Stimulated activated naive CD8-positive, alpha-beta T cell treated with anti-CD3 and anti-CD28 coated beads, Interleukin-15, amount 100 ng/mL, for 72 hours (primary cell): Measurements from ENCODE around the gene PON2.
A peak's percentile ranks its signal among the peaks of the same experiment; 100 is the strongest.
"Not testable (repeated sequence)": the region's sequence is repeated elsewhere in the genome, so short reads cannot be mapped to it uniquely, and the experiment has no call there.

Experiments used
- ATAC-seq: fragments of 150-1000 bp; cut with Tn5 transposase; 2 replicates; pipeline ENCODE4 v1.10.0; 2021; ENCODE audit warnings: mild to moderate bottlenecking, moderate library complexity
- DNase-seq, 2 donors: peaks; one replicate each; pipeline ENCODE4 v3.0.0; 2021 to 2022
- H3K27ac Mint-ChIP-seq, 2 donors: one replicate each; pipeline ENCODE4 v1.8.0; 2022; ENCODE audit warnings: mild to moderate bottlenecking in 2 of 2, mixed read lengths in 2 of 2, moderate library complexity in 2 of 2
- H3K27me3 Mint-ChIP-seq: one replicate; pipeline ENCODE4 v1.8.0; 2022; ENCODE audit warnings: mixed read lengths
- H3K4me1 Mint-ChIP-seq: one replicate; pipeline ENCODE4 v1.8.0; 2022; ENCODE audit warnings: mild to moderate bottlenecking, mixed read lengths
- H3K4me3 Mint-ChIP-seq, 2 donors: one replicate each; pipeline ENCODE4 v1.8.0; 2022; ENCODE audit warnings: mild to moderate bottlenecking in 2 of 2, mixed read lengths in 2 of 2, moderate library complexity in 1 of 2
- H3K9me3 Mint-ChIP-seq, 2 donors: one replicate each; pipeline ENCODE4 v1.8.0; 2022; ENCODE audit warnings: mixed read lengths in 2 of 2

Gene PON2

DNA sequence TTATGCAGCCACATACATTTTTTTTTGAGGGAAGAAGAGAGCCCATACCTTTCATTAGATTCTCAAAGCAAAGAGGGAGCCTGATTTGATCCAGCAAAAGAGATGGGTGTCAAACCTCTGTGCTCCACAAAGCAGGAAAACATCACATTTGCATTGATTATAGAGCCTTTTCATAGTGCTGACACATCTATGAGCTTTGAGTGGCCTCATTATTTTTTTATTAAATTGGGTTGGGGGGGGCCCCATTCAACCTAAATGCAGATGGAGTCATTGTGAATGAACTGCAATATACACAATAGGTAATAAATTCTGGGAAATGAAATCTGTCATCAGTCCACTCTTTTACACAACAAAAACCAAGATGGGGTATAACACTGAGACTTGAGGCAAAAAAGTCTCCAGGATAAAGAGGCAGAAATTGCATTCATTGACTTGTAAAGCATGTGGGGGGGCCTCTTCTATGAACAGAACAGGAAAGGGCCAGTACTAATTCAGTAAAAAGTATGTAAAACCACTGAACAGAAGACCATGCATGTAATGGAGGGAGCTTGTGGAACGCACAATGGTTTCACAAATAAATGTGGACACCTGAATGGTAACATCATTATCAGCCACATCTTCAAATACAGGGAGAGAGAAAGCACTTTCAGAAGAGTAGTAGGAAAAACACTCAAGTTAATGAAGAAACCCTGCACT is 33.2 kb upstream of the PON2 start:
- DNase-seq (no peak), ATAC-seq (no peak)
- Mint-ChIP-seq H3K4me3 (no peak overlapping the region), H3K4me1 (peaks cover 16% of the 10 kb centered on the region), H3K9me3 (no peaks in the 10 kb centered on the region), H3K27me3 (no peaks in the 10 kb centered on the region), H3K27ac (no peak overlapping the region)

DNA sequence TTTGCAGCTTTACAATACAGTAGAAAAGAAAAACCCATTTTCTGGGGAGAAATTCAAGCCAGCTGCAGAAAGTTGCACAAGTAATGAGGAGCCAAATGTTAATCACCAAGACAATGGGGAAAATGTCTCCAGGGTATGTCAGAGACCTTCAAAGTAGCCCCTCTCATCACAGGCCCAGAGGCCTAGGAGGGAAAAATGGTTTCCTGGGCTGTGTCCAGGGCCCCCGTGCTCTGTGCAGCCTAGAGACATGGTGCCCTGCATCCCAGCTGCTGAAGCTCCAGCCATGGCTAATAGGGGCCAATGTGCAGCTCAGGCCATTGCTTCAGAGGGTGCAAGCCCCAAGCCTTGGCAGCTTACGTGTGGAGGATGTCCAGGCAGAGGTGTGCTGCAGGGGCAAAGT is 25.8 kb upstream of the PON2 start:
- Mint-ChIP-seq H3K27me3 (peaks cover 25% of the 10 kb centered on the region), H3K9me3 (peaks cover 16 to 43% of the 10 kb centered on the region in 2 donors)
- not testable (repeated sequence) for H3K4me3 Mint-ChIP-seq, H3K27ac Mint-ChIP-seq, DNase-seq, ATAC-seq, H3K4me1 Mint-ChIP-seq

DNA sequence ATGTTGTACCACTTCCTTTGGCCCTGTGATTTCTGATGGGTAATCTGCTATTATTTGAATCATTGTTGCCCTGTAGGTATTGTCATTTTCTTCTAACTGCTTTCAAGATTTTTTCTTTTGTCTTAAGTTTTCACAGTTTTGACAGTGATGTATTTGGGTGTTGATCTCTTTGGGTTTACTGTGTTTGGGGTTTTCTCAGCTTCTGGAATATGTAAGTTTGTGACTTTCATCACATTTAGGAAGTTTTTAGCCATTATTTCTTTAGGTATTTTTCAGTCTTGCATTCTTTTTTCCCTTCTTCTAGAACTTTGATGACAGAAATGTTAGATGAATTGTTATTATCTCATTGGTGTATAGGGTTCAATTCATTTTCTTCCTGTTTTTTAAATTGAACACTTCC is 23.1 kb upstream of the PON2 start:
- DNase-seq (no peak), ATAC-seq (no peak)
- Mint-ChIP-seq H3K4me1 (no peaks in the 10 kb centered on the region), H3K9me3 (peaks cover 16 to 43% of the 10 kb centered on the region in 2 donors), H3K27ac (no peak overlapping the region), H3K27me3 (peaks cover 25% of the 10 kb centered on the region), H3K4me3 (no peak overlapping the region)

DNA sequence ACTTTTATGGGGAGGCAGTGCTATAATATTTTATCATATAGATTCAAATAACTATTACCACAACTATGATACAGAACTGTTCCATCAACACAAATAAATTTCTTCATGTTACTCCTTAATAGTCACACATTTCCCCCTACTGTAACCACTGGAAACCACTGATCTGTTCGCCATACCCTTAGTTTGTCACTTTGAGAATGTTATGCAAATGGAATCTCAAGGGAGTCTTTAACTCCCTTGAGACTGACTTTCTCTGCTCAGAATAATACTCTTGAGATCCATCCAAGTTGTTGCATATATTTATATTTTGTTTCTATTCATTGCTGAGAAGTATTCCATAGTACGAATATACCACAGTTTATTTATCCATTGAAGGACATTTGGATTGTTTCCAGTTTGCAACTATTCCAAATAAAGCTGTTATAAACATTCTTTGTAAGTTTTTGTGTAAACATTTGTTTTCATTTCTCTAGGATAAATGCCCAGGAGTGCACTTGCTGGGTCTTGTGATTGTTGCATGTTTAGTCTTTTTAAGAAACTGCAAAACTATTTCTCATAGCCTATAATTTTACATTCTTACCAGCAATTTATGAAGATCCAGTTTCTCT is 19.7 kb upstream of the PON2 start:
- Mint-ChIP-seq H3K9me3 (peaks cover 5 to 18% of the 10 kb centered on the region in 2 donors), H3K4me1 (no peaks in the 10 kb centered on the region), H3K27ac (no peak overlapping the region), H3K4me3 (no peak overlapping the region), H3K27me3 (peaks cover 19% of the 10 kb centered on the region)
- ATAC-seq, result no peak
- DNase-seq, result no peak

DNA sequence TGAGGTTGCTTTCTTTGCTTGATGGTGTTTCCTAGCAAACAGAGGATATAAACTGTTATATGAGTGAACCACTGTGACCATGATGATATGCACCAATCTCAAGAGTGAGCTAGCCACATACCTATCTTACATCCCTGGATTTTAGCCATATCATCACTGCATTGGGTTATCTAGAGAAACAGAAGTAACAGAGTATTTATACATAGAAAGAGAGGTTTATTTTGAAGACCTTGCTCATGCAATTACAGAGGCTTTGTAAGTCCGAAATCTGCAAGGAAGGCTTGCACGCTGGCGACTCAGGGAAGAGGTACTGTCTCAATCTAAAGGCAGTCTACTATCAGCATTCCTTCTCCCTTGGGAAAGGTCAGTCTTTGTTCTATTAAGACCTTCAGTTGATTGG is 11.8 kb upstream of the PON2 start:
- Mint-ChIP-seq H3K27ac (no peak overlapping the region), H3K4me3 (no peak overlapping the region), H3K27me3 (peaks cover 2% of the 10 kb centered on the region), H3K9me3 (no peaks in the 10 kb centered on the region), H3K4me1 (no peaks in the 10 kb centered on the region)
- DNase-seq, result no peak
- no peak for ATAC-seq

DNA sequence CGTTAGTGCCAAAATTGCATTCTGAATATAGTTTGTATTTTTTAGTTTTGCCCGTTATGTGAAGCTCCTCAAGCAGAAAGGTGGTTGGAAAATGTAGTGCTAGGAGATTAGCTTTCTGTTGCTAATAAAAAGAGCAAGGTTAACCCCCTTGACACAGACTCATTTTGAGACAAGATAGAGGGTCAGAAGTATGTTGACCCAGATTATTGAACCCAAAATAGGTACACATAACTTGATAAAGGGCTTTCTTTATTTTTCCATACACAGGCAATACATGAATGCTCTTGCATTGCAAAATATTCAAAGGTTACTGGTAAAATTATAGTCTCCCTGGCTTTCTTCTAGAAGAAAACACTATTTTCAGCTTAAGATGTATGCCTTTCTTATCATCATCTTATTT is 10.0 kb upstream of the PON2 start:
- no peaks in the 10 kb centered on the region for H3K9me3 Mint-ChIP-seq
- no peak for ATAC-seq
- no peak for DNase-seq
- H3K27me3 Mint-ChIP-seq, result peaks cover 5% of the 10 kb centered on the region
- no peaks in the 10 kb centered on the region for H3K4me1 Mint-ChIP-seq
- H3K27ac Mint-ChIP-seq, result no peak overlapping the region
- H3K4me3 Mint-ChIP-seq, result no peak overlapping the region

DNA sequence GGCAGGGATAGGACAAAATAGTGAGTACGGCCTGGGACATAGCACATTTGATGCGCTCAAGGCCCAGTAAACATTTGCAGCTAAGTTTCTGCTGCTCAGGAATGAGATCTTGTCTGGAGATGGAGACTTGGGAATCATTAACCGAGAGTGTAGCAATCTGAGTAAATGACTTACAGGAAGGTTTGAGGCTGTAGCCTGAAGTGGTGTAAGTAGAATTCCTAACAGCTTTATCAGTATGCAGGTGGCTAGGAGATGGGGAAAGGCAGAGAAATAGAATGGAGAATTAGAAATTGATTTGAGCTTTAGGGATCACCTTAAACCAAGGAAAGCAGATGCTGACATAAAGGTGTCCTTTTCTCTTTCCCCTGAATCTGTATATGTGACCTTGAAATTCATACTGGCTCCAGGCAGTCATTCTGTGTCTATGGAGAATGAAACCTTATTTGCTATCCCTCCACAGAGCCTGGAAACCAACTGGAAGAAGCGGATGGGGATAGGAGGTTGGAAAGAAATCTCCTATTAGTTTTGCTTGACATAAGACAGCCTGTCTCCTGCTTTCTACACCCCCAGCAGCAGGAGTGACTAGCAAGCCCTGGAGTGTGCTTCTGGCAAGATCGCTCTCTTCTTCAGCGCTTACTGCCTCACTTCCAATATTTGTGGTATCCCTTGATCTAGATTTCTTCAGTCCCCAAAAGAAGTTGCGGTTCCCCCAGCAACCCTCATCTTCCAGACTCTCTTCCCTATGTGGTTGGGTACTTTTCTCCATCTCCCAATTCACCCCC is 6.4 kb upstream of the PON2 start:
- Mint-ChIP-seq H3K27me3 (peaks cover 5% of the 10 kb centered on the region), H3K9me3 (no peaks in the 10 kb centered on the region), H3K27ac (no peak overlapping the region), H3K4me3 (no peak overlapping the region), H3K4me1 (no peaks in the 10 kb centered on the region)
- DNase-seq (no peak), ATAC-seq (no peak)

DNA sequence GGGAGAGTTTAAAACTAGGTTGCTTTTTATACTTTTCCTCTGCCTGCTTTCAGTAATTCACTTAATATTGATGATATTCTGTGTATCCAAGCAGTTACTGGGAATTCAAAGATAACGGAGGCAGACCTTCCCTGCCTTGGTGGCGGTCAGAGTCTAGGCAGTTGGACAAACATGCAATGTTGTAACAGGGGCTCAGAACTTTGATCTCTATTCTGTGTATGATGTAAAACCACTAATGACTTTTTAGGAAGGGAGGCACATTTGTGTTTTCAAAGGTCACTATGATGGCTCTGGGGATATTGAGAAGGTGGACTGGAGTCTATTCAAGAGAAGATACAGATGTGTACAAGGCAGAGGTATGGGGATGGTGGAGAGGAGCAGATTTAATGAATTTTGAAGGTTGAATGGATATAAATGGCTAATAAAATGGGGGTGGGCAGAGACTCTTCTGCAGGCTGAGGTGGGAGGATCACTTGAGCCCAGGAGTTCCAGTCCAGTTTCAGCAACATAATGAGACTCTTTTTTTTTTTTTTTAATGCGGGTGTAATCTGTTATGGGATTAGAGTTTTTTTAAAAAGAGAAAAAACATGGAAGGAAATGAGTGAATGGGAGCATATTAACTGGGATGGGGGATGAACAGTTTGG is 5.7 kb upstream of the PON2 start:
- peaks cover 5% of the 10 kb centered on the region for H3K27me3 Mint-ChIP-seq
- no peak for ATAC-seq

DNA sequence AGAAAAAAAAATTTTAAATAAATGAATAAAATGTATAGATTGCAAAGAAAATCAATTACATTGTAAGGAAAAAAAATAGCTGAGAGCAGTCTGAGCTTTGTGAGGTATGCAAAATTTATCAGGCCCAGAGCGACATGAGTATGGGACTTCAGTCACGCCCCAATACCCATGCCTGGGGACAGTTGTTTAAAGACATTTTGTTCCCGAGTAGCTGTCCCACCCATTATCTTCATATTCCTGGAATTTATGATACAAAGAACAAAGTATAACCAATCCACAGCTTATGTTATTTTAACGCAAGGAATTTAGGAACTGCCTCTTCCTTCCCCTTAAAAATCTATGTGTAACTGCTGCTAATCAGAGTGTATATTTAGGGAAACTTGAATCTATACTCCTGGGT is 1.6 kb upstream of the PON2 start:
- ATAC-seq (no peak), DNase-seq (no peak)
- peaks cover 9% of the 10 kb centered on the region for H3K27me3 Mint-ChIP-seq
- no peaks in the 10 kb centered on the region for H3K9me3 Mint-ChIP-seq
- H3K4me1 Mint-ChIP-seq, result peaks cover 6% of the 10 kb centered on the region
- H3K27ac Mint-ChIP-seq, result no peak overlapping the region
- no peak overlapping the region for H3K4me3 Mint-ChIP-seq

More for the DNA sequence above, 5.7 kb upstream of the PON2 start:
- Mint-ChIP-seq H3K27ac (no peak overlapping the region), H3K4me3 (no peak overlapping the region), H3K9me3 (no peaks in the 10 kb centered on the region), H3K4me1 (no peaks in the 10 kb centered on the region)
- DNase-seq, result no peak

DNA sequence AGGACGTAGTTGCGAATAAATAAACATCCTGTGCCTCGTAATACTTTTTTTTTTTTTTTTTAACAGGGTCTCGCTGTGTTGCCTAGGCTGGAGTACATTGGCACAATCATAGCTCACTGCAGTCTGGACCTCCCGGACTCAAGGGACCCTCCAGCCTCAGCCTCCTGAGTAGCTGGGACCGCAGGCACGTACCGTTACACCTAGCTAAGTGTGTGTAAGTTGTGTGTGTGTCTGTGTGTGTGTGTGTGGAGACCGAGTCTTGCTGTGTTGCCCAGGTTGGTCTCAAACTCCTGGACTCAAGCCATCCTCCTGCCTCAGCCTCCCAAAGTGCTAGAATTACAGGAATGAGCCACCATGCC is 573 bp upstream of the PON2 start:
- H3K27me3 Mint-ChIP-seq, result peaks cover 8% of the 10 kb centered on the region
- no peaks in the 10 kb centered on the region for H3K9me3 Mint-ChIP-seq
- peak; percentile 7 for ATAC-seq
- peak overlapping the region in 1 of 2 donors; percentile 81 for H3K27ac Mint-ChIP-seq
- peaks cover 6% of the 10 kb centered on the region for H3K4me1 Mint-ChIP-seq
- no peak for DNase-seq
- H3K4me3 Mint-ChIP-seq, result peak overlapping the region; percentile 81 to 83

DNA sequence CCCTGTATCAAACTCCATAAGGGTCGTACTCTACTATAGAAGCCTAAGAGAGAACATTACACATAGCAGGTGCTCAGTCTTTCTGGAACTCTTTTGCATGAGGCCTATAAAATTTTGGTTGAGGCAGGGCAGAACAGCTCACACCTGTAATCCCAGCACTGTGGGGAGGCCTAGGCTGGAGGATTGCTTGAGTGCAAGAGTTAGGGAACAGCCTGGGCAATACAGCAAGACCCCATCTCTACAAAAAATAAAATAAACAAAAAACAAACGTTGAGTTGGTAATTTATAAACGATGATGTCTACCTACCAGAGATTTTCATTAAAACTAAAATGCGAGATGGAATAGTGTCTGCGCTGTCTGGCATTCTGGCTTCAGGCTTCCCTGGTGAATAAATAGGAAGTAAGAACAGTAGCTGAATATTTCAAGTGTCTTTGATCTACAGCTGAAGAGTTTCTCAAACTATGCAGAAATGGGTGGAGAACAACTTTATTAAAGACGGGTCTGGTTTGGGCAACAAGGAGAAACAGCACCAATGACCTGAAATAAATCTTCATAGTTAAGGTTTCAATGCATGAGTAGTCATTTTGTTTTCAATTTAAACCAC is 774 bp downstream of the PON2 start:
- Mint-ChIP-seq H3K9me3 (no peaks in the 10 kb centered on the region), H3K4me1 (peaks cover 6% of the 10 kb centered on the region), H3K4me3 (peak overlapping the region; percentile 81 to 83), H3K27me3 (peaks cover 8% of the 10 kb centered on the region), H3K27ac (peak overlapping the region in 1 of 2 donors; percentile 80)
- ATAC-seq (no peak), DNase-seq (no peak)

DNA sequence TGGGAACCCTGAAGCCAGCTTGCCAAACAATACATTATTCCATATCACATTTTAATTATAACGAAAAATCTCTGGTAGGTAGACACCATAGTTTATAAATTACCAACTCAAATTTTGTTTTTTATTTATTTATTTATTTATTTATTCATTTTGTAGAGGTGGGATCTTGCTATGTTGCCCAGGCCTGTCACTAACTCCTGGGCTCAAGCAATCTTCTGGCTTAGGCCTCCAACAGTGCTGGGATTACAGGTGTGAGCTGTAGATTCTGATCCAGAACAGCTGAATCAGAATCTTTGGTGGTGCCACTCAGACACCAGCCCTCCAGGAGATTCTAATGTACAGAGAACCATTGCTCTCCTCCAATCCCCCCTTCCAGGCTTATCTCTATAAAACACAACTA is 1.7 kb downstream of the PON2 start:
- DNase-seq (no peak), ATAC-seq (no peak)
- Mint-ChIP-seq H3K9me3 (no peaks in the 10 kb centered on the region), H3K4me1 (peaks cover 6% of the 10 kb centered on the region), H3K27ac (no peak overlapping the region), H3K27me3 (peaks cover 8% of the 10 kb centered on the region), H3K4me3 (no peak overlapping the region)

DNA sequence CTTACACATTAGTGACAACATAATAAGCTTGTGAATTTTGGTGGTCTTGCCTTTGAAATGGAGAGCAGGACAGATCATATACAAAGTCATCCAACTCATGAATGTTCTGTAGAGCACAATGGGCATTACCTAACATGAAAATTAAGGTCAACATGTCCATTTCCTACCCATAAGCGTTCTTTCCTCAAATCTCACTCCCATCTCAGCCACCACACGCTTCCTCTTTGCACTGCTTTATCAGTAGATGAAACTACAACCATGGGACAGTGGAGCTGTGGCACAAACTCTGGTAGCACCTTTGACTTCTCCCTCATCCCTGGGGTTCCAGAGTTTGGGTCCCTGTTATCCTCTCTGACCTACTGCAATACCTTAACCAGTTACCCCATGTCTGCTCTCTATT is 2.2 kb downstream of the PON2 start:
- DNase-seq (no peak), ATAC-seq (no peak)
- no peaks in the 10 kb centered on the region for H3K9me3 Mint-ChIP-seq
- H3K4me3 Mint-ChIP-seq, result no peak overlapping the region
- peaks cover 6% of the 10 kb centered on the region for H3K4me1 Mint-ChIP-seq
- no peak overlapping the region for H3K27ac Mint-ChIP-seq
- peaks cover 8% of the 10 kb centered on the region for H3K27me3 Mint-ChIP-seq

DNA sequence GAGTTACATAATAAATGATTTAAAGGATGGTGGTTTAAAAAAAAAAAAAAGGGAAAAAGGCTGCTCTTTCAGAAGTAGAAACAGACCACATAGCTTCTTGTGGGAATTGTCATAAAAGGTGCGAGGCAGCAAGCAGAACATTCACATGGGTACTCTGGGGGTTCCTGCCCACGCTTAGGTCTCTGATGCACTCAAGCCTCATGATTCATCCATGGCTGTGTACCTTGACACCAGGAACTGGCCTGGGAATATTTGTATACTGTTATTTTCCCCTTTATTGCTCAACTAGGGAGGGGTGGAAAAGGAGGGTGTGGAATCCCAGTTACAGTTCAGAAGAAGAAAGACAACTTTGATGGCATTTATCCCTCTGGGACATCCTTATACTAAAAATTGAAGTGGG is 4.0 kb downstream of the PON2 start:
- H3K4me1 Mint-ChIP-seq, result peaks cover 6% of the 10 kb centered on the region
- no peak for ATAC-seq
- H3K27me3 Mint-ChIP-seq, result peaks cover 8% of the 10 kb centered on the region
- DNase-seq, result no peak
- H3K27ac Mint-ChIP-seq, result no peak overlapping the region
- H3K4me3 Mint-ChIP-seq, result no peak overlapping the region
- H3K9me3 Mint-ChIP-seq, result no peaks in the 10 kb centered on the region

DNA sequence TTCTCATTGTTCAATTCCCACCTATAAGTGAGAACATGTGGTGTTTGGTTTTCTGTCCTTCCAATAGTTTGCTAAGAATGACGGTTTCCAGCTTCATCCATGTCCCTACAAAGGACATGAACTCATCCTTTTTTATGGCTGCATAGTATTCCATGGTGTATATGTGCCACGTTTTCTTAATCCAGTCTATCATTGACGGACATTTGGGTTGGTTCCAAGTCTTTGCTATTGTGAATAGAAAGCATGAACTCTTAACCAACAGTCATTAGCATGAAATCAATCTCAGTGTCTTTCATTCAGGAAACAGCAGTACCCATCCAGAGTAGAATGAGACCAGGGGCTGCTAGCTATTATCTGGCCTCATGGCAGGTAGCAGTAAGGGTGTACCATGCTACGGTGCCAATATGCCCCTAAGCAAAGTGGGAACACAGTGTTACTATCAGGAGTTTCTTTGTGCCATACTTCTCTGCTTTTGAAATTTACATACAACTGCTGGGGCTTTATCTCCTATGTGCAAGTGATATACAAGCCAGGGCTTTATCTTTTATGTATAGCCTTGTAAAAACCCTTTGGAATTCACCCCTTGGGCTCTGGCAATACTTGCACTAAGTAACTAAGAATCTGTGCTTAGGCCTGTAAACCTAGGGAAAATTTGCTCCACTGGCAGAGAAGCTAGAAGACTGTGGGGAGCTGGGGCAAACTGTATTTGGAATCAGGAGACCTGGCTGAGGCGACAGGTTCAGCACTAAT is 5.4 kb downstream of the PON2 start:
- no peak overlapping the region for H3K4me3 Mint-ChIP-seq
- ATAC-seq (no peak), DNase-seq (no peak)
- peaks cover 8% of the 10 kb centered on the region for H3K27me3 Mint-ChIP-seq
- H3K27ac Mint-ChIP-seq, result no peak overlapping the region
- H3K4me1 Mint-ChIP-seq, result no peaks in the 10 kb centered on the region
- H3K9me3 Mint-ChIP-seq, result no peaks in the 10 kb centered on the region
